GM23248 (cell line): ENCODE measurements around the gene RNF152.

Experiments used
- EZH2 ChIP-seq: fragments of 200-600 bp; sonication (generic); IDR thresholded peaks from 2 replicates; pipeline ENCODE4 v1.6.1; 2018; ENCODE audit warnings: antibody characterized with exemption, mild to moderate bottlenecking; ENCODE audit not compliant: insufficient read depth, poor library complexity, severe bottlenecking
- EZH2phosphoT487 ChIP-seq: fragments of 200-600 bp; sonication (generic); IDR thresholded peaks from 2 replicates; pipeline ENCODE4 v1.6.1; 2018; ENCODE audit warnings: antibody characterized with exemption, moderate library complexity, mild to moderate bottlenecking, low read depth; ENCODE audit not compliant: insufficient read depth

DNA sequence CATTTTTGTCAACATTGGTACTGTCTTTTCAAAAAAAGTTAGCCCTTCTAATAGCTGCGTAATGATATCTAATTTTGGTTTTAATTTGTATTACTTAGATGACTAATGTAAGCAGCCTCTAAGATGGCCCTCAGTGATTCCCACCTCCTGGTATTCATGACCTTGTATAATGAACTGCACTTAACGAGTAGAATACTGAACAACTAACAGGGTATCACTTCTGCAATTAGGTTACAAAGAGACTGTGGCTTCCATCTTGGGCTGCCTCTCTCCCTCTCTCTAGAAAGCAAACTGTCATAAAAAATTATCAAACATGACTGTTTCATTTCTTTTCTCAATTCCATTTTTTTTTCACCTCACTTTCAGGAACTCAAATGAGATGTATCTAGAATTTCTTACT lies 120.9 kb downstream of the RNF152 start:
- no peak for TF ChIP-seq EZH2
- TF ChIP-seq EZH2phosphoT487 = no peak
